Lung (tissue), 12 donors: ENCODE data around the gene PORCN. TPM values are rescaled to one million over a fixed set of nuclear protein-coding genes. Genes with fewer than 3 reads are reported as not detected.

Source experiments
- ATAC-seq: fragments of 200-7000 bp; cut with Tn5 transposase; one replicate; pipeline ENCODE4 v1.9.1; 2020; ENCODE audit warnings: moderate number of reproducible peaks; ENCODE audit not compliant: insufficient read depth, low FRiP score
- DNase-seq, 3 donors: peaks; one replicate each; pipeline ENCODE4 v3.0.0-alpha.2; 2013 to 2017
- H3K27ac ChIP-seq, 2 donors: one replicate each; pipeline ENCODE4 v1.5.1; 2013; ENCODE audit warnings: mild to moderate bottlenecking in 2 of 2, moderate library complexity in 2 of 2, control low read depth in 1 of 2, inconsistent platforms in 1 of 2, low read depth in 1 of 2, low read length in 1 of 2
- H3K27me3 ChIP-seq, 3 donors: one replicate each; pipeline ENCODE4 v1.5.1; 2013; ENCODE audit warnings: low read length in 2 of 3; ENCODE audit not compliant: control insufficient read depth in 3 of 3, insufficient read depth in 3 of 3
- H3K36me3 ChIP-seq, 4 donors: one replicate each; pipeline ENCODE4 v1.5.1; 2013; ENCODE audit warnings: low read length in 4 of 4, mild to moderate bottlenecking in 1 of 4, moderate library complexity in 1 of 4; ENCODE audit not compliant: control insufficient read depth in 4 of 4, insufficient read depth in 4 of 4
- H3K4me1 ChIP-seq, 5 donors: one replicate each; pipeline ENCODE4 v1.5.1; 2013; ENCODE audit warnings: low read length in 5 of 5, mild to moderate bottlenecking in 2 of 5, moderate library complexity in 1 of 5; ENCODE audit not compliant: control insufficient read depth in 5 of 5, insufficient read depth in 5 of 5
- H3K4me3 ChIP-seq: one replicate; pipeline ENCODE4 v1.5.1; 2013; ENCODE audit warnings: mild to moderate bottlenecking, control low read depth, moderate library complexity
- H3K9ac ChIP-seq, 2 donors: one replicate each; pipeline ENCODE4 v1.5.1; 2013; ENCODE audit warnings: low read length in 2 of 2, control low read depth in 1 of 2; ENCODE audit not compliant: insufficient read depth in 1 of 2
- H3K9me3 ChIP-seq, 4 donors: one replicate each; pipeline ENCODE4 v1.5.1; 2013; ENCODE audit warnings: low read length in 3 of 4, mild to moderate bottlenecking in 1 of 4, moderate library complexity in 1 of 4; ENCODE audit not compliant: control insufficient read depth in 4 of 4, insufficient read depth in 3 of 4
- WGBS, 2 donors: extraction: QIAGEN DNeasy Blood & Tissue Kit; methylation state at CpG; one replicate each; pipeline ENCODE4 v1.1.7; 2013; 5-methylcytosine and 5-hydroxymethylcytosine counted together
- polyA plus RNA-seq, 2 donors: library from polyadenylated mRNA; stranded (reverse); fragments of 200-250 nt; gene quantifications; one replicate each; pipeline ENCODE4 v1.2.1, GENCODE V29; 2013
- total RNA-seq, 2 donors: library from RNA; depleted of rRNA in 1 of 2; stranded (reverse); fragments of >200 nt in 1 of 2; gene quantifications; one replicate each; pipeline ENCODE4 v1.2.1, GENCODE V29; 2014 to 2021
- TF ChIP-seq, protein P1 (sequence below): IDR thresholded peaks from 2 replicates; pipeline ENCODE4 v1.5.1; 2012; ENCODE audit warnings: mild to moderate bottlenecking; ENCODE audit errors: control extremely low read depth, extremely low read depth
- donor health status: control.
- donor health status: control.
- donor health status: Bipolar disorder and iron deficiency.
- donor health status: healthy.
- donor health status: DM: yes; HTN: yes; CAD: no.

The PORCN gene
- total and polyA plus RNA-seq, 4 donors = 3.3 to 12.8 (median 11.8) TPM

DNA sequence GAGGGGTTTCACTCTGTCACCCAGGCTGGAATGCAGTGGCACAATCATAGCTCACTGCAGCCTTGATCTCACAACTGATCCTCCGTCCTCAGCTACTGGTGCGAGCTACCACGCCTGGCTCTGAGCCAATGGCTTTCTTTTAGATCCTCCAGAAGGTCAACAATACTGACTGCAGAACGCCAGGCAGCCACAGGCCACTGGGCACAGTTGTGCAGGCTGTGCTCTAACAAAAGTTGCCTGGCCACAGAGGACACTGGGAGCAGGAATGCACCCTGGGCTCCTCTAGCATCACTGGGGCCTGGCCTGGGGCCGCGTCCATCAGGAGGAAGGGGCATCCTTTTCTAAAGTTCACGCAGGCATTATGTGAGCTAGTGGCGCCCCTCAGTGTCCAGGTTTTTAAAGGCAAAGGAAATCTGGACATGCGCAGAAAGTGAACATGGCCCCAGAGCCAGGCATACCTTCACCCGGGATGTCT lies 14.9 kb upstream of the PORCN start:
- H3K27me3 ChIP-seq = peaks cover 0 to 3% (median 0%) of the 10 kb centered on the region in 3 donors
- H3K4me3 ChIP-seq = no peak overlapping the region
- no peak overlapping the region for H3K9ac ChIP-seq
- 32 to 45% methylated on average over 10 of the region's 10 CpGs for WGBS, 2 donors
- no peak for ATAC-seq
- H3K4me1 ChIP-seq = no peaks in the 10 kb centered on the region
- H3K9me3 ChIP-seq = peaks cover 0 to 9% (median 0%) of the 10 kb centered on the region in 4 donors
- DNase-seq = peak; percentile 30 to 46 (median 42)
- H3K36me3 ChIP-seq = no peaks in the 10 kb centered on the region
- TF ChIP-seq, protein P1, sequence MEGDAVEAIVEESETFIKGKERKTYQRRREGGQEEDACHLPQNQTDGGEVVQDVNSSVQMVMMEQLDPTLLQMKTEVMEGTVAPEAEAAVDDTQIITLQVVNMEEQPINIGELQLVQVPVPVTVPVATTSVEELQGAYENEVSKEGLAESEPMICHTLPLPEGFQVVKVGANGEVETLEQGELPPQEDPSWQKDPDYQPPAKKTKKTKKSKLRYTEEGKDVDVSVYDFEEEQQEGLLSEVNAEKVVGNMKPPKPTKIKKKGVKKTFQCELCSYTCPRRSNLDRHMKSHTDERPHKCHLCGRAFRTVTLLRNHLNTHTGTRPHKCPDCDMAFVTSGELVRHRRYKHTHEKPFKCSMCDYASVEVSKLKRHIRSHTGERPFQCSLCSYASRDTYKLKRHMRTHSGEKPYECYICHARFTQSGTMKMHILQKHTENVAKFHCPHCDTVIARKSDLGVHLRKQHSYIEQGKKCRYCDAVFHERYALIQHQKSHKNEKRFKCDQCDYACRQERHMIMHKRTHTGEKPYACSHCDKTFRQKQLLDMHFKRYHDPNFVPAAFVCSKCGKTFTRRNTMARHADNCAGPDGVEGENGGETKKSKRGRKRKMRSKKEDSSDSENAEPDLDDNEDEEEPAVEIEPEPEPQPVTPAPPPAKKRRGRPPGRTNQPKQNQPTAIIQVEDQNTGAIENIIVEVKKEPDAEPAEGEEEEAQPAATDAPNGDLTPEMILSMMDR = no peak
- H3K27ac ChIP-seq = no peak overlapping the region

DNA sequence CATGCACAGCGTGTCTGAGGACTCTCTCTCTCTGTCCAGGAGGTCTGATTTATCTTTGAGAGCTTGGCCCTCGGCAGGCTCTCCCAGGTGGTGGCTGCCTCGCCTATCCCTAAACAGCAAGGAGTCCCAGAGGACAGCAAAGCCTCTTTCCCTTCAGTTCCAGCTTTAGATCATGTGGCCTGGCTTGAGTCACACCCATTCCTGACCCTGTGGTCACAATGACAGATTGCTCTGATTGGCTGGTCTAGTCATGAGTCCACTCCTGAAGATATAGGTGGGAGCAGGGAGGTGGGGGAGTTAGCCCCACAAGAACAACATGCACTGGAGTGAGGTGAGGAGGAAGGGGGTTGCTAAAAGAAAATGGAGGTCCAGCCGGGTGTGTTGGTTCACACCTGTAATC lies 12.1 kb upstream of the PORCN start:
- TF ChIP-seq, protein P1 = no peak
- no peak overlapping the region for H3K27ac ChIP-seq
- H3K9me3 ChIP-seq = peaks cover 0 to 9% (median 1%) of the 10 kb centered on the region in 4 donors
- H3K9ac ChIP-seq = no peak overlapping the region
- DNase-seq (no peak), ATAC-seq (no peak)
- no peaks in the 10 kb centered on the region for H3K36me3 ChIP-seq
- no peaks in the 10 kb centered on the region for H3K4me1 ChIP-seq
- H3K27me3 ChIP-seq = peaks cover 0 to 3% (median 0%) of the 10 kb centered on the region in 3 donors
- H3K4me3 ChIP-seq = no peak overlapping the region
- 74 to 94% methylated on average over 4 of the region's 4 CpGs for WGBS, 2 donors

DNA sequence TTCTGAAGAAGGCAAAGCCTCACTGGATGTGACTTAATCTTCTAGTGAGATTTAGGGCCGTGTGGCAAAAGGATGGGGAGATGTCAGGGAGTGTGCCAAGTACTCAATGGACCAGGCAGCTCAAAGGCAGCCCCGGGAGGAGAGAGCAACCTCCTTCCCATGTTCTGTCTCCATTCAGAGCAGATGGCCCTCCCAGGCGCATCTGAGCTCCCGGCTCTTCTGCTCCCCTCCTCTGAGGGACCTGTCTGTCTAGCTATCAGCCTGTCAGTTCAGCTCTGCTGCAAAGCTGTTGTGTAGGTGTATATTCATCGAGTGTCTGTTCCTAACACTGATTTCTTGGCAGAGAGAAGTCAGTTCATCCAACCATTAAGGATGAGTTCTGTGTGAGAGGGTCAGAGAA lies 10.9 kb upstream of the PORCN start:
- no peak overlapping the region for H3K27ac ChIP-seq
- H3K9ac ChIP-seq = no peak overlapping the region
- H3K9me3 ChIP-seq = peaks cover 0 to 9% (median 1%) of the 10 kb centered on the region in 4 donors
- no peaks in the 10 kb centered on the region for H3K36me3 ChIP-seq
- TF ChIP-seq, protein P1 = no peak
- WGBS, 2 donors = 74 to 87% methylated on average over 5 of the region's 5 CpGs
- no peak overlapping the region for H3K4me3 ChIP-seq
- no peak for ATAC-seq
- DNase-seq = no peak
- no peaks in the 10 kb centered on the region for H3K4me1 ChIP-seq
- H3K27me3 ChIP-seq = peaks cover 0 to 3% (median 0%) of the 10 kb centered on the region in 3 donors

DNA sequence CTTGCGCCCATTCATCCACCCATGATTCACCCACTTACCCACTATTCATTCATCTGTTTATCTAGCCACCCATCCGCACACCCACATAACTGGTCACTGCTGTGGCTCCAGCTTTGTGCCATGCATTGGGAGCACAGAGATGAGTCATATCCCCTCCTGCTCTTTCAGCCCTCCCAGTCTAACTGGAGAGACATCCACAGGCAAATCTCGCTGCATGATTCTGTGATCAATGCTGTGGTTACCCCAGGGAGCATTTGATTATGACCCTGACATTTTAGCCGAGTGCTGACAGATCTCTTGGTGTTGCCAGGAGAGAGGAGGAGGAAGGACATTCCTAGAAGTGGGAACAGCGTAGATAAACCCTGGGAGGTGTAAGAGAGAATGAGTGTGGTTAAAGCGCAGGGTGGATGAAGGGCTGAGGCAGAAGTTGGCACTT lies 10.4 kb upstream of the PORCN start:
- WGBS, 2 donors = 76 to 90% methylated on average over 6 of the region's 6 CpGs
- ATAC-seq = no peak
- TF ChIP-seq, protein P1 = no peak

More for the DNA sequence above, 10.4 kb upstream of the PORCN start:
- Histone ChIP-seq H3K36me3 (no peaks in the 10 kb centered on the region), H3K27ac (no peak overlapping the region), H3K9ac (no peak overlapping the region), H3K4me1 (no peaks in the 10 kb centered on the region), H3K27me3 (peaks cover 0 to 3% (median 0%) of the 10 kb centered on the region in 3 donors), H3K4me3 (no peak overlapping the region), H3K9me3 (peaks cover 0 to 9% (median 1%) of the 10 kb centered on the region in 4 donors)
- DNase-seq = no peak
